Smooth muscle cell (in vitro differentiated cells): ENCODE data around the gene STEAP3. TPM values are rescaled to one million over a fixed set of nuclear protein-coding genes. Genes with fewer than 3 reads are reported as not detected.

Experiments used
- DNase-seq: peaks from one replicate; lab custom pipeline; 2025; ENCODE audit not compliant: unreplicated experiment; lab: John Stamatoyannopoulos, UW
- H2AFZ ChIP-seq: fragments of 200-600 bp; sonication (generic); 2 replicates; pipeline ENCODE4 v1.6.0; 2016; ENCODE audit warnings: antibody characterized with exemption, low read depth, mild to moderate bottlenecking
- H3F3A ChIP-seq: fragments of 200-600 bp; sonication (generic); 2 replicates; pipeline ENCODE4 v1.6.0; 2017; ENCODE audit warnings: antibody characterized with exemption, low read depth
- H3K27ac ChIP-seq: fragments of 200-600 bp; sonication (generic); 2 replicates; pipeline ENCODE4 v1.5.1; 2016; ENCODE audit warnings: low read depth, mild to moderate bottlenecking
- H3K27me3 ChIP-seq: fragments of 200-600 bp; sonication (generic); 2 replicates; pipeline ENCODE4 v1.6.1; 2016; ENCODE audit warnings: low read depth, mild to moderate bottlenecking
- H3K36me3 ChIP-seq: fragments of 200-600 bp; sonication (generic); 2 replicates; pipeline ENCODE4 v1.5.1; 2016; ENCODE audit warnings: low read depth
- H3K4me1 ChIP-seq: fragments of 200-600 bp; sonication (generic); 2 replicates; pipeline ENCODE4 v1.5.1; 2016; ENCODE audit warnings: low read depth
- H3K4me2 ChIP-seq: fragments of 200-600 bp; sonication (generic); 2 replicates; pipeline ENCODE4 v1.6.0; 2016; ENCODE audit warnings: mild to moderate bottlenecking
- H3K4me3 ChIP-seq: fragments of 200-600 bp; sonication (generic); 2 replicates; pipeline ENCODE4 v1.5.1; 2016; ENCODE audit warnings: mild to moderate bottlenecking
- H3K79me2 ChIP-seq: fragments of 200-600 bp; sonication (generic); 2 replicates; pipeline ENCODE4 v1.6.0; 2016; ENCODE audit warnings: low read depth, mild to moderate bottlenecking
- H3K9ac ChIP-seq: fragments of 200-600 bp; sonication (generic); 2 replicates; pipeline ENCODE4 v1.6.0; 2016; ENCODE audit warnings: low read depth
- H3K9me3 ChIP-seq: fragments of 200-600 bp; sonication (generic); replicated peaks from 2 replicates; pipeline ENCODE4 v1.5.1; 2016; ENCODE audit warnings: low read depth
- H4K20me1 ChIP-seq: fragments of 200-600 bp; sonication (generic); 2 replicates; pipeline ENCODE4 v1.6.0; 2016; ENCODE audit warnings: low read depth
- CTCF ChIP-seq: fragments of 200-600 bp; sonication (generic); IDR thresholded peaks from 2 replicates; pipeline ENCODE4 v1.5.1; 2017; ENCODE audit warnings: borderline replicate concordance, mild to moderate bottlenecking, antibody characterized with exemption; ENCODE audit not compliant: insufficient read depth, poor library complexity, severe bottlenecking
- WGBS: methylation state at CpG from one replicate; pipeline ENCODE4 v1.1.7; 2016; ENCODE audit warnings: low lambda C conversion rate; 5-methylcytosine and 5-hydroxymethylcytosine counted together
- polyA plus RNA-seq: library from polyadenylated mRNA; unstranded; fragments of >200 nt; fragmentation: Nextera tagmentation; extraction: Ambion mirVana; gene quantifications from 2 replicates; pipeline ENCODE4 v1.2.1, GENCODE V29; 2016
- total RNA-seq: library from RNA; depleted of rRNA; stranded (reverse); fragments of >200 nt; gene quantifications from 2 replicates; pipeline ENCODE4 v1.2.3, GENCODE V29; 2014

STEAP3 gene
- total and polyA plus RNA-seq, 2 experiments from 2014 or later = 0.87 to 2.9 TPM

GRCh38 chr2:119304847-119305246 lies 81.2 kb downstream of the STEAP3 start:
- no peaks in the 10 kb centered on the region for H3K9me3 ChIP-seq
- 92% methylated on average over 2 of the region's 2 CpGs for WGBS
- H3F3A ChIP-seq = no peaks in the 10 kb centered on the region
- no peaks in the 10 kb centered on the region for H4K20me1 ChIP-seq
- no peak for TF ChIP-seq CTCF
- H3K27me3 ChIP-seq = no peaks in the 10 kb centered on the region
- no peak overlapping the region for H3K4me3 ChIP-seq
- DNase-seq = no peak
- H3K36me3 ChIP-seq = no peaks in the 10 kb centered on the region
- no peak overlapping the region for H3K9ac ChIP-seq
- no peak overlapping the region for H2AFZ ChIP-seq
- H3K4me2 ChIP-seq = no peak overlapping the region
- H3K79me2 ChIP-seq = no peaks in the 10 kb centered on the region
- H3K4me1 ChIP-seq = peaks cover 4% of the 10 kb centered on the region
- no peak overlapping the region for H3K27ac ChIP-seq

- 89% methylated on average over 12 of the region's 12 CpGs for WGBS
Measured at GRCh38 chr2:119305497-119306195, 82.0 kb downstream of the STEAP3 start.

GRCh38 chr2:119306196-119306590 lies 82.6 kb downstream of the STEAP3 start:
- WGBS = 93% methylated on average over 10 of the region's 10 CpGs
- H2AFZ ChIP-seq = no peak overlapping the region

More at GRCh38 chr2:119305497-119306195, 82.0 kb downstream of the STEAP3 start:
- Histone ChIP-seq H3K36me3 (no peaks in the 10 kb centered on the region), H2AFZ (no peak overlapping the region), H3K4me3 (no peak overlapping the region), H3K9me3 (no peaks in the 10 kb centered on the region), H3F3A (no peaks in the 10 kb centered on the region), H4K20me1 (no peaks in the 10 kb centered on the region), H3K27ac (no peak overlapping the region), H3K9ac (no peak overlapping the region), H3K4me2 (no peak overlapping the region), H3K4me1 (peaks cover 4% of the 10 kb centered on the region), H3K79me2 (no peaks in the 10 kb centered on the region), H3K27me3 (no peaks in the 10 kb centered on the region)
- TF ChIP-seq CTCF = no peak
- no peak for DNase-seq

More at GRCh38 chr2:119306196-119306590, 82.6 kb downstream of the STEAP3 start:
- no peak for TF ChIP-seq CTCF
- peaks cover 4% of the 10 kb centered on the region for H3K4me1 ChIP-seq
- no peak for DNase-seq
- no peak overlapping the region for H3K27ac ChIP-seq
- H3K36me3 ChIP-seq = no peaks in the 10 kb centered on the region
- H3K9ac ChIP-seq = no peak overlapping the region
- H3K79me2 ChIP-seq = no peaks in the 10 kb centered on the region
- no peaks in the 10 kb centered on the region for H4K20me1 ChIP-seq
- no peaks in the 10 kb centered on the region for H3K27me3 ChIP-seq
- H3K4me3 ChIP-seq = no peak overlapping the region
- H3K9me3 ChIP-seq = no peaks in the 10 kb centered on the region
- H3F3A ChIP-seq = no peaks in the 10 kb centered on the region
- no peak overlapping the region for H3K4me2 ChIP-seq
